Breast epithelium (tissue), 4 donors: ENCODE data around the gene SEMA4C. TPM values are rescaled to one million over a fixed set of nuclear protein-coding genes. Genes with fewer than 3 reads are reported as not detected.

Source experiments
- DNase-seq, 2 donors: peaks; one replicate each; pipeline ENCODE4 v3.0.0-alpha.2; 2019; ENCODE audit warnings: low spot score in 2 of 2
- H3K27ac ChIP-seq, 2 donors: fragments of 200-600 bp; sonication (generic) in 1 of 2; one replicate each; pipeline ENCODE4 v1.5.1; 2016 to 2019; ENCODE audit warnings: mild to moderate bottlenecking in 1 of 2
- H3K27me3 ChIP-seq, 2 donors: fragments of 200-600 bp; sonication (generic) in 1 of 2; one replicate each; pipeline versions ENCODE4 v1.5.1 to v1.6.0; 2017 to 2019; ENCODE audit warnings: control low read depth in 1 of 2, mild to moderate bottlenecking in 1 of 2
- H3K36me3 ChIP-seq: fragments of 200-600 bp; one replicate; pipeline ENCODE4 v1.5.1; 2019
- H3K4me1 ChIP-seq, 2 donors: fragments of 200-600 bp; sonication (generic); one replicate each; pipeline ENCODE4 v1.5.1; 2016 to 2019; ENCODE audit warnings: control low read depth in 1 of 2
- H3K4me3 ChIP-seq, 3 donors: fragments of 200-600 bp; sonication (generic); 1 replicate in 2 of 3; 2 replicates in 1 of 3; pipeline ENCODE4 v1.5.1; 2016 to 2019; ENCODE audit warnings: mild to moderate bottlenecking in 3 of 3, moderate library complexity in 2 of 3
- H3K9me3 ChIP-seq, 2 donors: fragments of 200-600 bp; sonication (generic) in 1 of 2; one replicate each; pipeline ENCODE4 v1.5.1; 2016 to 2019; ENCODE audit warnings: control low read depth in 1 of 2
- CTCF ChIP-seq, 3 donors: fragments of 450-650 bp; IDR thresholded peaks; one replicate each; pipeline ENCODE4 v1.5.1; 2016 to 2017; ENCODE audit warnings: antibody characterized with exemption in 3 of 3, mild to moderate bottlenecking in 3 of 3, moderate library complexity in 3 of 3
- POLR2A ChIP-seq: fragments of 450-650 bp; IDR thresholded peaks from one replicate; pipeline ENCODE4 v1.6.1; 2016; ENCODE audit warnings: antibody characterized with exemption, mild to moderate bottlenecking, moderate library complexity
- POLR2AphosphoS5 ChIP-seq, 3 donors: sonication (generic); formaldehyde crosslinking; IDR thresholded peaks; one replicate each; pipeline ENCODE4 v1.6.1; 2017; ENCODE audit warnings: antibody characterized with exemption in 3 of 3
- intact Hi-C: fragments of 100-400 bp; cut with DNase I; formaldehyde crosslinking; loops from one replicate; pipeline ENCODE4 v1.15.1; 2023; ENCODE audit warnings: low total_unique reads
- total RNA-seq, 3 donors: library from RNA; depleted of rRNA; stranded (reverse); fragments of >200 nt; gene quantifications; one replicate each; pipeline ENCODE4 v1.1.0, GENCODE V29; 2016

SEMA4C gene
- total RNA-seq, 3 donors from 2014 or later = 17.9 to 37.3 (median 31.5) TPM

DNA sequence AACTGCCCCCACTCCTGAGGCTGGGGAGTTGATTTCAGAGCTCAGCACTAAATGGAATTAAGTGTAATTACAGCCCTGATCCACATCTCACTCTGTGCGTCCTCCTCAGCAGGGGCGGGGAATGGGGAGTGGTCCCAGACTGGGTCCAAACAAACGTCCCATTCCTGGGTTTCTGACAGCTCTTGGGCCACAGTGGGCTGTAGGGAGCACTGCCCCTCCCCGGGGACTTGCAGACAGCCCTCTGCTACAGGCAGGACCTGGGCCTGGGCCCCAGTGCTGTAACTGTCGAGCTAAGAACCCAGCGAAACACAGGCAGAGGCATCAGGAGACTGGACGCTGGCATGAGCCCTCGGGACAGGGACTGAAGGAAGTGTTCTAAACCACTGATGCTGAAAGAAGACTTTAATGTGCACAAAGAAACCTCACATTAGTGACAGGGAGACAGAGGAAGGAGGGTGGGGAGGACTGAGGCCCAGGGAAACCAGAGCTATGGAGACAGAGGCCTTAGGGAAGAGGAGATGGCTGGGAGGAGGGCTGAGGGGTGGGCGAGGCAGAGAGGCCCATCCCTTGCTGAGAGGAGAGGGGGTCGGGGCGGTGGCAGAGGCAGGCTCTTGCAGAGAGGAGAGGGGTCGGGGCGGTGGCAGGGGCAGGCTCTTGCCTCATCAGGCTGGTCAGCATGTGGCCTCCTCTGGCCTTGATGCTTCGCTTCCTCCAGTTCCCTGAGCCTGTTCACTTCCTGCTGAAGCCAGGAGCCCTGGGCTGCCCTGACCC lies 5.8 kb upstream of the SEMA4C start:
- TF ChIP-seq POLR2AphosphoS5 (IDR thresholded peaks at IDR 0.05) (no peak), POLR2A (no peak), CTCF (IDR thresholded peaks at IDR 0.05) (no peak)
- Histone ChIP-seq H3K9me3 (no peaks in the 10 kb centered on the region), H3K27ac (peak overlapping the region; percentile 30 to 82), H3K36me3 (no peaks in the 10 kb centered on the region), H3K27me3 (no peaks in the 10 kb centered on the region), H3K4me1 (peaks cover 5 to 10% of the 10 kb centered on the region in 2 donors), H3K4me3 (no peak overlapping the region)
- intact Hi-C loops = no loop called here
- no peak for DNase-seq

GRCh38 chr2:96874198-96874831 lies 4.4 kb upstream of the SEMA4C start:
- Histone ChIP-seq H3K36me3 (no peaks in the 10 kb centered on the region), H3K9me3 (no peaks in the 10 kb centered on the region), H3K27me3 (no peaks in the 10 kb centered on the region), H3K4me3 (peak overlapping the region in 1 of 3 donors; percentile 28), H3K4me1 (peaks cover 5 to 10% of the 10 kb centered on the region in 2 donors), H3K27ac (peak overlapping the region; percentile 65 to 82)
- no peak for DNase-seq
- intact Hi-C loops = no loop called here
- TF ChIP-seq POLR2AphosphoS5 (IDR thresholded peaks at IDR 0.05) (peak in 1 of 3 donors; percentile 5), CTCF (IDR thresholded peaks at IDR 0.05) (no peak), POLR2A (no peak)

DNA sequence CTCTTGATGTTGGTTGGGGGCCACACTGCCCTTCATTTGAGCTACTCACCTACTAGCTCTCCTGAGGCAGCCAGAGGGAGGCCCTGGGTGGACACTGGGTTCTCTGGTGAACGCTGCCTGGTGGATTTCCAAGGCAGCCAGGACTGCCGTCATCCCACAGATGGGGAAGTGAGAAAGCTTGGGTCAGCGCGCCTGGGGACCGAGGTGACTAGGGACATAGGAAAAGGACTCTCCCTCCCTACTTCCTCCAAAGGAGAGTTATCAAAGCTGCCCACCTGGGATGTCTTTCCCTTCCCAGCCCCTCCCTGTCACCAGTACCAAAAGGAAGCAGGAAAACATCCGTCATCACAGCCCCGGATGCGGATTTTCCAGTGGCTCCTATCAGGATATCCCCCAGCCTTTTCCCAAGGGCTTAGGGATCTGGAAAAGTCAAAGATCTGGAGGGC lies 3.8 kb upstream of the SEMA4C start:
- Histone ChIP-seq H3K27me3 (no peaks in the 10 kb centered on the region), H3K4me1 (peaks cover 5 to 10% of the 10 kb centered on the region in 2 donors), H3K9me3 (no peaks in the 10 kb centered on the region), H3K36me3 (no peaks in the 10 kb centered on the region), H3K27ac (peak overlapping the region; percentile 65 to 82), H3K4me3 (no peak overlapping the region)
- no peak for DNase-seq
- TF ChIP-seq CTCF (IDR thresholded peaks at IDR 0.05) (no peak), POLR2A (no peak), POLR2AphosphoS5 (IDR thresholded peaks at IDR 0.05) (no peak)
- intact Hi-C loops = no loop called here

GRCh38 chr2:96872591-96873349 lies 2.9 kb upstream of the SEMA4C start:
- Histone ChIP-seq H3K27me3 (no peaks in the 10 kb centered on the region), H3K4me3 (no peak overlapping the region), H3K36me3 (no peaks in the 10 kb centered on the region), H3K27ac (peak overlapping the region; percentile 65 to 82), H3K4me1 (peaks cover 7 to 10% of the 10 kb centered on the region in 2 donors), H3K9me3 (no peaks in the 10 kb centered on the region)
- TF ChIP-seq POLR2AphosphoS5 (IDR thresholded peaks at IDR 0.05) (no peak), POLR2A (no peak), CTCF (IDR thresholded peaks at IDR 0.05) (no peak)
- DNase-seq = no peak
- intact Hi-C loops = no loop called here
